ENCODE data around the gene FGFBP2.

DNA sequence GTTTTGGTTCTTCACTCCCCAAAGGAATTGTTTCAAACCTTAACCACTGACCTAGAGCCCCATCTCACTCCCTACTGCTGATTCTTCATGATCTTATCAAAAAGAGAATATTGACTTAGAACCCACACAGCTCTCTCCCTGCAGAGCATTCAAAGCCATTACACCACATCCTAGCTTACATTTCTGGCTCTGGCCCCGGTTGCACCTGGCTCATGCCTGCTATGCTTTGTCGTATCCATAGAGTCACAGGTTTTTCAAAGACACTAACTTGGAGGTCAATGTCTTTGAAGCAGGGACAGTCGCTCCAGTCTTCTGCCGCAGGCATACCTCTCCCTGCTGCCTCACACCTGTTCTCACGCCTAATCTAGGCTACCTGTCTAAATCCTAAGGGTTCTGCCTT is 42.7 kb upstream of the FGFBP2 start:
- TF ChIP-seq FOXA1 (IDR thresholded peaks at IDR 0.05) (no peak), FOXK2 (IDR thresholded peaks at IDR 0.05) (no peak), SP1 (IDR thresholded peaks at IDR 0.05) (no peak), NFRKB (IDR thresholded peaks at IDR 0.05) (no peak), HDGF (IDR thresholded peaks at IDR 0.05; ENCODE audit: borderline replicate concordance) (no peak), ELF4 (IDR thresholded peaks at IDR 0.05) (no peak), BHLHE40 (IDR thresholded peaks at IDR 0.05; ENCODE audit: borderline replicate concordance) (no peak), SUZ12 (IDR thresholded peaks at IDR 0.05) (no peak), TARDBP (IDR thresholded peaks at IDR 0.05) (no peak)
